Femur (tissue), 1 donor: Measurements from ENCODE around the gene PIK3R3.
A peak's percentile ranks its signal among the peaks of the same experiment; 100 is the strongest.
"Not testable (repeated sequence)": the region's sequence is repeated elsewhere in the genome, so short reads cannot be mapped to it uniquely, and the experiment has no call there.

Source experiments
- DNase-seq: peaks from one replicate; pipeline ENCODE4 v3.0.0-alpha.2; 2017

PIK3R3 gene

DNA sequence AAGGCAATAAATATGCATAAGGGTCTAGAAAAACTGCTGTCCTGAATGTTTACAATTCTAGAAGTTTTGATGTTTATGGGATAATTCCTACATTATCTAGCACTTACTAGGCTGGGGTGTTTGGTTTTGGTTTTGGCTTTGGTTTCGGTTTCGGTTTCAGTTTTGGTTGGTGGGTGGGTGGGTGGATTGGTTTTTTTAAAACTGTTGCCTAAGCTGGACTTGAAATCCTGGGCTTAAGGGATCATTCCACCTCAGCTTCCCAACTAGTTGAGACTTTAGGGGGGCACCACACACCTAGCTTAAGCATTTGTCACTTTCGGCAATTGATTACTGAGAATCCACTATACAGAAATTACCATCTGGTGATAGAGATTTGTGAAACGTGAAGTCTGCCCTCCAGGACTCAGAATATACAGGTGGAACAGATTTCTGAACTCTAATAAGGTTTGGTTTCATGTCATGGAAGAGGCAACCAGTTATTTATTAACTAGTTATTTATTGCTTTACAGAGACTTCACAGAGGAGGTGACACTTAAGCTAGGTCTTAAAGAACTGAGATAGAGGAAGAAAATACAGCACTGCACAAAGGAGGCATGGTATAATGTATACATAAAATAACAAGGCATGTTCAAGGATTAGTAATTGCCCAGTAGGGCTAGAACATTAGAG lies 69.6 kb downstream of the PIK3R3 start:
- DNase-seq, result no peak

DNA sequence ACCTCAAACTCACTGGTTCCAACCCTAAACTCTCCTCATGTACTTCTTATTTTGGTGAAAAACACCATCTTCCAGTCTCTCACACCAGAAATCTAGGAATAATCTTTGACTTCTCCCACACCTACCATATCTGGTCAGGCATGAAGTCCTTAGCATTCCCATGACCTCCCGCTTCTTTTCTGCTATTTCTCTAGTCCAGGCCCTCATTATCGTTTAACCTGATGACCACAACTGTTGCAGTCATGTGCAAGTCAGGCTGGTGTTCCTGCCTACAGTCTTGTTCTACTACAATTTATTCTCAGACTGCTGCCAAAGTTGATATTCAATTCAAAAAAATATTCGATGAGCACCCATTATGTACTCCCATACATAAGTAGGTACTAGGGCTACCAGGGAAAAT lies 71.3 kb downstream of the PIK3R3 start:
- no peak for DNase-seq

DNA sequence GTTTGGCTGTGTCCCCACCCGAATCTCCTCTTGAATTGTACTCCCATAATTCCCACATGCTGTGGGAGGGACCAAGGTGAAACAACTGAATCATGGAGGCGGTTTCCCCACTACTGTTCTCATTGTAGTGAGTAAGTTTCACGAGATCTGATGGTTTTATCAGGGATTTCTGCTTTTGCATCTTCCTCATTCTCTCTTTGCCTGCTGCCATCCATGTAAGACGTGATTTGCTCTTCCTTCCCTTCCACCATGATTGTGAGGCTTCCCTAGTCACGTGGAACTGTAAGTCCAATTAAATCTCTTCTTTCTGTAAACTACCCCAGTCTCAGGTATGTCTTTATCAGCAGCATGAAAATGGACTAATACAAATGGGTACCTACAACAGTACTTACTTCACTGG lies 73.5 kb downstream of the PIK3R3 start:
- no peak for DNase-seq

DNA sequence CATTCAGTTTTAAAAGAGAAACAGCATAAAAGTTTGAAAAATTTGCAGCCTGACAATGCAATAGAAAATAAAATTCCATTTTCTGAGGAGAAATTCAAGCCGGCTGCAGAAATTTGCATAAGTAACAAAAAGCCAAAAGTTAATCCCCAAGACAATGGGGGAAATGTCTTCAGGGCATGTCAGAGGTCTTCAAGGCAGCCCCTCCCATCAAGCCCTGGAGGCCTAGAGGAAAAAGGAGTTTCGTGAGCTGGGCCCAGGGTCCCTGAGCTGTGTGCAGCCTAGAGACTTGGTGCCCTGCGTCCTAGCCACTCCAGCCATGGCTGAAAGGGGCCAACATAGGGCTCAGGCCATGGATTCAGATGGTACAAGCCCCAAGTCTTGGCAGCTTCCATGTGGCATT lies 74.6 kb downstream of the PIK3R3 start:
- no peak for DNase-seq

DNA sequence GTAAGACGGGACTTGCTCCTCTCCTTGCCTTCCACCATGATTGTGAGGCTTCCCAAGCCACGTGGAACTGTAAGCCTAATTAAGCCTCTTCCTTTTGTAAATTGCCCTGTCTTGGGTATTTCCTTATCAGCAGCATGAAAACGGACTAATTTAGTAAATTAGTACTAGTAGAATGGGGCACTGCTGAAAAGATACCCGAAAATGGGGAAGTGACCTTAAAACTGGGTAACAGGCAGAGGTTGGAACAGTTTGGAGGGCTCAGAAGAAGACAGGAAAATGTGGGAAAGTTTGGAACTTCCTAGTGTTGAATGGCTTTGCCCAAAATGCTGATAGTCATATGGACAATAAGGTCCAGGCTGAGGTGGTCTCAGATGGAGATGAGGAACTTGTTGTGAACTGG lies 75.2 kb downstream of the PIK3R3 start:
- not testable (repeated sequence) for DNase-seq

DNA sequence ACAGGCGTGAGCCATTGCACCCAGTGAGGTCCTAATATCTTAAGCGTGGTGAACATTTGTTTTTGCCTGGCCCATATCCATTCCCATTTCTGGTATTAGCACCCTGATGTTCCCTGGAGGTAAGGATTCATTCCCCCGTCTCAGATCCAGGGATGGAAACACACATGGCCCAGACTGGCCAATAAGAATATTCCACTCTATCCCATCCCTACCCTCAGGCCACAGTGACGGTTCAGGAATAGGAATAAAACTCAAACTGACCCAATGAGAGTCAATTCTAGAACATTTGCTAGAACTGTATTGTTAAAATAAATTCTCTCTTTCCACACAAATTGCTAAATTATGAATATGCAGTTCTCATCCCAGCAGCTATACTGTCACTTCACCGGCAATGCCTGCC lies 76.1 kb downstream of the PIK3R3 start:
- DNase-seq, result no peak

DNA sequence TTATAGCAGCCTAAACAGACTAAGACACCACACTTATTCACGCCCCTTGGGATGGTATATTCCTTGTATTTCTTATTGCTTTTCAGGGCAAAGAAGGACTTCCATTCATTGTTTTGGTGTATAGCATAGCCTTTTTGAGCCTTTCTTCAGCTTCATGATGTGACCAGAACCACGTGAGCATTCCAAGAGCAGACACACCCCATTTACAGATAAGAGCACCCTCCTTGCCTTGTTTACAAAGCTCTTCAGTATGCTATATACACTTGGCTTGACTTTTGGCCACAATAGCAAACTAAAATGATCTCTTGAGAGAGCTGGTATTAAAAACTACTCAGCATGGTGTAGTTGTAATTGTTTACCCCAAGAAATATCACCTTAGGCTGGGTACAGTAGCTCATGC lies 78.7 kb downstream of the PIK3R3 start:
- DNase-seq, result no peak

DNA sequence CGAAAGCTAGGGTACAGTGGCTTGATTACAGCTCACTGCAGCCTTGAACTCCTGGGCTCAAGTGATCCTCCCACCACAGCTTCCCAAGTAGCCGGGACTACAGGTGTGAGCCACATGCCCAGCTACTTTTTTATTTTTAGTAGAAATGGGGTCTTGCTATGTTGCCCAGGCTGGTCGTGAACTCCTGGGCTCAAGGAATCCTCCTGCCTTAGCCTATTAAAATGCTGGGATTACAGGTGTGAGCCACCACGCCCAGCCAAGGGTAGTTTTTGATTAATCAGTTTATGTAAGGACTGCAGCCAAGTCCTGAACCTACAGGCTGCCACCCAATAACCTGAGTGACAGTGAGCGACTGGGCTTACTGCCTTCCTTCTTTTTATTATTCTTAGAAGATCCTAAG lies 88.3 kb downstream of the PIK3R3 start:
- DNase-seq, result no peak

DNA sequence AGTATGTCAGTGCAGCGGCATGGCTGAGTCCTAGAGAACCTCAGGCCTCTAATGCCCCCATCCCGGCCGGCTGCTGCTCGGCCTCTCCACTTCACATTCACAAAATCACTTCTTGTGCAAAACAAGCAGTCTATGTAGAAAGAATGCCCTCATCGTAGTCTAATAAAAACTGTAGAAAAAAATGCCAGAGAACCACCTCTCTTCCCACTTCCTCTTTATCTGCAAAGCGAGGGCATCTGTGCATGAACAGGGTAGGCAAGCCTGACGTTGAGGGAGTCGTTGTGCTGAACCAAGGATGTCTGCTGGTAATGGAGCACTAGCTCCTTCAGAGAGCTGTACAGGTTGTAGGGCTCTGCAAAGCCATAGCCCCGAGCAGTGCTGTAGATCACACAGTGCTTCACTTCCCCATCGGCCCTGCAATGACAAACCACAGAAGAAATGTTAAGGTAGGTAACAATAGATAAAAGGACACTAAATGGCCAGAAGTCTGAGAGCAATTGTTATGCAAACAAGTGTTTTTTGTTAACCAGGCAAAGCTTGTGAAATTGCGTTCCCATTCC lies 88.9 kb downstream of the PIK3R3 start:
- no peak for DNase-seq

DNA sequence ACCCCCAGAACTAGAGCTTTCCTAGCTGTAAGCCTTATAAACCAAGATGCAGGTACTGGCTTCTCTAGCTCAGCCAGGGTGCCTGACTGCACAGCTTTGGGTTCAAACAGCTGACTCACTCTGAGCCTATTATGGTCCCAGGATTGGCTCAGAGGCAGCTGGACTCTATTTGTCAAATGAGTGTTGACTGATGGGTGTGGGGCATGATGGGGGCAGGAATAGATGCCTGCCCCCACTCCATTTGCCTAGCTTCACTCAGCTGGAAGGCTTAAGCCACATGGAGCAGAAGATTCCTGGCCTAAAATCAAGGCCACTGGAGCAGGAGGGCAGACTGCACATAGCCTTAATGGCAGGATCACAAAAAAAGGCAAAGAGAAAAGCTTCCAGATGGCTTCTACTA lies 90.5 kb downstream of the PIK3R3 start:
- no peak for DNase-seq

DNA sequence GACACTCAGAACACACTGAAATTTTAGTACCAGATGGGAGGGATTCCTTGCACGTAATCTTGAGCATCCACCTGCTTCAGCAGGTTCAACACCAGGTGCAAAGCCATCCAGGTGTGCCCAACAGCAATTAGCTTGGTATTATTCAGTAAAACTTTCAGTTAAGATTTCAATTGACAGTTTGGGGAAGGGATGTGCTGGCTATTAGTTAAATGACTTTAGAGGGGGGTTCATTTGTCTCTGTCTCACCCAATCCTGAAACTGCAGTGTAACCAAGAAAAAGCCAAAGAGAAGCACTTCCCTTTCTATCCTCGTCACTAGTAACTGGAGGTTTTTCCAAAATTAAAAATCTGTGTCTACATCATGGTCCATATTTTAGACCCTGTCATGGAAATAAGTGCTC lies 90.9 kb downstream of the PIK3R3 start:
- no peak for DNase-seq

DNA sequence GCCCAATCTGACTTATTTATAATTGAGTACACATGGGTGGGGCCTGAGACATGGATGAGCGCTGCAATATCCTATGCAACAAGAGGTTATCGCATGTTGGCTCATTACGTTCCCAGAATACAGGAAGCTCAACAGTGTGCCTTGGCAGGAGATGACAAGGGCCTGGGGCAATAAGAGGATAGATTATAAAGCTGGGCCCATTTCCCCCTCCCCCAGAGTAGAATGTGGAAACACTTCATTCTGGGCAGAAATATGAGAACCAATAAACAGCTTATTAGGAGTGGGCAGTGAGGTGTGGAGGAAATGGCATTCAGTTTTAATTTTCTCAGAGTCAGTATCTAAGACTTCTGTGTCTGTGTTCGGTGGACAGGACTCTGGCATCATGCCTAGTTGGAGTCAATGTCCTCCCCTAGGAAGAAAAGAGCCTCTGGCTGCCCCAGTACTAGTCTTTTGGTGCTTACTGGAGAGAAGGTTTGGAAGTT lies 92.8 kb downstream of the PIK3R3 start:
- DNase-seq, result no peak

DNA sequence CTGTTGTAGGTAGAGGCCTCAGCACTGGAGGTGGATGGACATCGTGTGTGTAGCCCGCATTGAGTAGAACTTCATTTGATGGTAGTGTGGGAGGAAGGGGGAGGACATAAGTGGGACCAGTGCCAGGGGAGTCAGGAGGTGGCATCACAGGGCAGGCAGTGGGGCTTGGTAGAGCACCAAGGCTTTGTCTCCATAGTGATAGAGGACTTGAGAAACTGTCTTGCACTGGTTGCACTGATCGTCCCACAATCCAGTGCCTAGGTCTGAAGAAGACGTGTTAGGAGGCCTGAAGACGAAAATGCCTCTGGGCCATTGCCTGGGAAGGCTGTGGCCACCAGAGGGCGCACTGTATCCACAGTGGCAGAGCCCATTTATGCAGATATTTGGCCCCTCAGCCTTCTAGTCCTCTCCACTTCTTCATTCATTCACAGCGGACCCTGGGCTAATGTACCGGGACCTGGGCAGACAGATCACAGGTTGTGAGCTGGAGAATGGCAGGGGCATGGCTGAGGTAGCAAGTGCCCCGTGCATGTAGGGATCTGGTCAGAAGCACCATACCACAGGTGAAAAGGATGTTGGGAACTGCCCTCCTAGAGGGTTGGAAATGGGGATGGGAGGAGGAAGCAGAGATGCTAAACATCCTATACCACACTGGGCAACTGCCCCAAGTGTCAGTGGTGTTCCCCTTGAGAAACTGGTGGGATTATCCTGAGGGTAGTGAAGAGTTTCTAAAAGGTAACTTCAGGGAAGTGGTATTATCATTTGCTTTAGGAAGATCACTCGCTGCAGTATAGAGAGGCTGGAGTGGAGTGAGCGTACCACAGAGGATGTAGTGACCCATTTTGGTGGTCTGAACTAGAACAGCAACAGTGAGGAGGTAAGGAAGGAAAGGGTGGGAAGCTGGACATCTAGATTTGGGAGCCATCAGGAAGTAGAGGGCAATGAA lies 95.3 kb downstream of the PIK3R3 start:
- DNase-seq, result peak; percentile 90

DNA sequence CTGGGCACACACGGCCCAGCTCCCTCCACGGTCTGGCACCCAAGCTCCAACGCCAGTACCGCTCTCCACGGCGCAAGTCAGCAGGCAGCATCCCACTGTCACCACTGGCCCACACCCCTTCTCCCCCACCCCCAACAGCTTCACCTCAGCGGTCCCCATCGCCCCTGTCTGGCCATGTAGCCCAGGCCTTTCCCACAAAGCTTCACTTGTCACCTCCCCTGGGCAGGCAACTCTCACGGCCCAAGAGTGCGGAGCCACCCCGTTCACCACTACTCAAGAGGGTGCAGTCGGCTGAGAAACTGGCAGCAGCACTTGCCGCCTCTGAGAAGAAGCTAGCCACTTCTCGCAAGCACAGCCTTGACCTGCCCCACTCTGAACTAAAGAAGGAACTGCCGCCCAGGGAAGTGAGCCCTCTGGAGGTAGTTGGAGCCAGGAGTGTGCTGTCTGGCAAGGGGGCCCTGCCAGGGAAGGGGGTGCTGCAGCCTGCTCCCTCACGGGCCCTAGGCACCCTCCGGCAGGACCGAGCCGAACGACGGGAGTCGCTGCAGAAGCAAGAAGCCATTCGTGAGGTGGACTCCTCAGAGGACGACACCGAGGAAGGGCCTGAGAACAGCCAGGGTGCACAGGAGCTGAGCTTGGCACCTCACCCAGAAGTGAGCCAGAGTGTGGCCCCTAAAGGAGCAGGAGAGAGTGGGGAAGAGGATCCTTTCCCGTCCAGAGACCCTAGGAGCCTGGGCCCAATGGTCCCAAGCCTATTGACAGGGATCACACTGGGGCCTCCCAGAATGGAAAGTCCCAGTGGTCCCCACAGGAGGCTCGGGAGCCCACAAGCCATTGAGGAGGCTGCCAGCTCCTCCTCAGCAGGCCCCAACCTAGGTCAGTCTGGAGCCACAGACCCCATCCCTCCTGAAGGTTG lies 97.6 kb downstream of the PIK3R3 start:
- DNase-seq, result no peak

DNA sequence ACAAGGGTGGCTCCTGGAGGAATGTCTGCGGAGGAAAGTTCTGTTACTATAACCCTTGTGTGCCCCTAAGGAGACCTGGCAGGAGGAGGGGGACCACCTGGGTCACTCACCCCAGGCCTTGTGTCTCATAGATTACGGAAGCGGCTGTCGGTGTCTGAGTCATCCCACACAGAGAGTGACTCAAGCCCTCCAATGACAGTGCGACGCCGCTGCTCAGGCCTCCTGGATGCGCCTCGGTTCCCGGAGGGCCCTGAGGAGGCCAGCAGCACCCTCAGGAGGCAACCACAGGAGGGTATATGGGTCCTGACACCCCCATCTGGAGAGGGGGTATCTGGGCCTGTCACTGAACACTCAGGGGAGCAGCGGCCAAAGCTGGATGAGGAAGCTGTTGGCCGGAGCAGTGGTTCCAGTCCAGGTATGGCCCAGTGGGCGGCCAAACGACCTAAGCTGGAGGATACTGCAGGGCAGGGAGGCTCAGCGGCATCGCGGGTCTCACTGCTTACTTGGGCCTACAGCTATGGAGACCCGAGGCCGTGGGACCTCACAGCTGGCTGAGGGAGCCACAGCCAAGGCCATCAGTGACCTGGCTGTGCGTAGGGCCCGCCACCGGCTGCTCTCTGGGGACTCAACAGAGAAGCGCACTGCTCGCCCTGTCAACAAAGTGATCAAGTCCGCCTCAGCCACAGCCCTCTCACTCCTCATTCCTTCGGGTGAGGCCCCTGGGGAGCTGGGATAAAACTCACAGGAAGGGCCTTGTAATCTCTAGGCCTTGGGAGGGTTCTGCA lies 101.4 kb downstream of the PIK3R3 start:
- no peak for DNase-seq

DNA sequence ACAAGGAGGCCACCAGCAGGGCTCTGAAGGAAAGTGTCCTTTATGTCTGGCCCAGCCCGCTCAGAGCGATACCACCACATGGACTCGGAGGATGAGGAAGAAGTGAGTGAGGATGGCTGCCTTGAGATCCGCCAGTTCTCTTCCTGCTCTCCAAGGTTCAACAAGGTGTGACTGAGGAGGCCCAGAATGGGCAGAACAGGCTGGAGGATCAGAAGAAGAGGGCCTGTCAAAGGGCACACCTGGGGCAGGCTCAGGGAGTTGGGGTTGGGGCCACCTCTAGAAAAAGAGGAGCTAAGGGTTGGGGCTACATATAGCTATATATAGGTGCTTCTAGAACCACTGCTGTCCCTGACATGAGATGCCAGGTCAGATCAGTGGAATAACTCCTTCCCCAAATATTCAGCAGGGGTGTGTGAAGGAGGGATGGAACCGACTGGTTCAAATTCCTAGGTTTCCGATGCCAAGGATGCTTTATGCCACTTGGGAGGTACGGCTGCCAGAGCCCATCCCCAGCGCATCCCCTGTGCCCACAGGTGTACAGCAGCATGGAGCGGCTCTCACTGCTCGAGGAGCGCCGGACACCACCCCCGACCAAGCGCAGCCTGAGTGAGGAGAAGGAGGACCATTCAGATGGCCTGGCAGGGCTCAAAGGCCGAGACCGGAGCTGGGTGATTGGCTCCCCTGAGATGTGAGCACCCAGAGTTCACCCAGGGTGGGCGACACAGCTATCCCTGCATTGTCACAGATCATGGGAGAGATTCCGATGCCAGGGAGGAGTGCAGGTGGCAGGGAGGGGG lies 102.2 kb downstream of the PIK3R3 start:
- no peak for DNase-seq

DNA sequence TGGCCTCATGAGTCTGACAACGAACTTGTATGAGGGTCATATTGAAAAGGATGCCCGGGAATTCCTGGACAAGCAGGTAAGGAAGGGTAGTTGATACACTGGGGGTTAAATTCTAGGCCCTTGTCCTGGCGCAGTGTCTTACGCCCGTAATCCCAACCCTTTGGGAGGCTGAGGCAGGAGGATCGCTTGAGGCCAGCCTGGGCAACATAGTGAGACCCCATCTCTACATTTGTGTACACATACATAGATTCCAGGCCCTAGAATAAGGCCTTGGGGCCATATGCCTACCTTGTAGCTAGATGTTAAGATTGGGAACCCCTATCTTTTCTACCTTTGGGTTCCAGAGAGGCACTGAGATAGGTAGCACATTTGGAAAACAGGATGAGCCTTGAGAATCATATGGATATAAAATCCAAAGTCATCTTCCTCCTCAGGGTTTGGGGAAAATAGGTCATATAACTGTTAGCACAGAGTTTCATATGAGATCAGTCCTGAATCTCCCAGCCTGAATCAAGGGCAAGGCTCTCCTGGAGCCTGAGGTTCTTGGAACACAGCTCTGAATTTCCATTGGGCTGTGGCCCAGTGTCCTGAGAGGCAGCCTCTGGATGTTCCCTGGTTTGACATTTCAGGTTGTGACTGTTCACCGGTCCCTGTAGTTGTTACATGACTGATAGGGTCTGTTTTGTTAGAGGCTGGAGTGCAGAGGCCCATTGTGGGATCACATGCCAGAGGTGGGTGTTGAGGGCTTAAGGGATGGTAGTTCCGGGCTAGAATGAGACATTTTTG lies 104.4 kb downstream of the PIK3R3 start:
- DNase-seq, result no peak

DNA sequence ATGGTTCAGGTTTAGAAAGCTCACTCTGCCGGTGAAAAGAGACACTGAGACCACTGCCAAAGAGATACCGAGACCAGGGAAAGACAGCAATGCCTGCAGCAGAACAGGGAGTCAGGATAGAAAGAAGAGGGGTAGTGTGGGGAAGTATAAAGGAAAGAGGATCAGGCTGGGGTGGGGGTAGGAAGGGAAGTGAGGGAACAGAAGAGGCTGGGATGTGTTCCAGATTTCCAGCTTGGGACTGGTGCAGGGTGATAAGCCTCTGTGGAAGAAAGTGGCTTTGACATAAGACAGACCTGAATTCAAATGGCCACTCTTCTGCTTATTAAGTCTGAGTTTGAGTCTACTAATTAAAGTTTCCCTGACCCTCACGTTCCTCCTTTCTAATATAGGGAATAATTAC lies 105.9 kb downstream of the PIK3R3 start:
- no peak for DNase-seq

DNA sequence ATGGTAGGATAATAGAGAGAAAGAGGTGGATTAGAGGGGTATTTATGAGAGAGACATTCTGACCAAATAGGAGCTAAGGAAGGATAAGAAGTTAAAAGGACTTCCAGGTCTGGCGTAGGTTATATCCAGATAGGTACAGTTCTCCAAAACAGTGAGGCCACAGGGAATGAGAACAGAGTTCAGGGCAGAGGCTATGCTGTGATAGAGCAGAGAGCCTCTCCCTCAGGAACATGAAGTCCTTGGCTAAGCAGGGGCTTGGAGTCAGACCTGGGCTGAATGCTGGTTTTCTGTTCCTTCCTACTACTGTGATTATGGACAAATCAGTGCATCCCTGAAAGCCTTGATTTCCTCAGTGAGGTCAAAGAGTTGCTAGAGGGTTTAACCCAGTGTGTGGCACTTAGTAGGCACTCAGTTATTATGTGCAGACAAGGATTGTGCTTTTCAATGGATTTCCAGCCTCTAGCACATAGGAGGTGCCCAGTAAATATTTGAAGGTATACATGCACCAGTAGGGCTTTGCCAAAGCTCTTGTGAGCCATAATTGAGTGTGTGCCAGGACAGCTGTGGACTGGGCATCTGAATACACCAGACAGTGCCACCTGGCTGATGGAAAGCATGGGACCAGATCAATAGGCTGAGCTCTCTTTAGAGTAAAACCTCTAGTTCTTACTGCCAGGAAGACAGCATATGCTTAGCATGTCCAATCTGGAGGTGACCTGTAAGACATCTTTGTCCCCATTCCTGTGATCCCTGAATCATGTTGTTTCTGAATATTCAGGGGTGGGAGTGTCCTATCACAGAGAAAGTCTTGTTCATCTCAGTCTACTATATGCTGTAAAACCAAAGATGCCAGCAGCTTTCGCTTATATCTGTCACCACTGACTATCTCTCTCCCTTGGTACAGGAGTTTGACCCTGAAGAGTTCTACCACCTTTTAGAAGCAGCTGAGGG lies 111.1 kb downstream of the PIK3R3 start:
- DNase-seq, result no peak
